Measurements from ENCODE around the gene UBR2.
A peak's percentile ranks its signal among the peaks of the same experiment; 100 is the strongest.
"Not testable (repeated sequence)": the region's sequence is repeated elsewhere in the genome, so short reads cannot be mapped to it uniquely, and the experiment has no call there.

UBR2 gene

GRCh38 chr6:42694586-42694985 is 130.8 kb downstream of the UBR2 start:
- no peak for DNase-seq

GRCh38 chr6:42696526-42697267 is 132.9 kb downstream of the UBR2 start:
- DNase-seq, result no peak

GRCh38 chr6:42697268-42697655 is 133.4 kb downstream of the UBR2 start:
- no peak for DNase-seq

GRCh38 chr6:42698217-42698616 is 134.4 kb downstream of the UBR2 start:
- no peak for DNase-seq

- no peak for DNase-seq
Measured at GRCh38 chr6:42702200-42702599, 138.4 kb downstream of the UBR2 start.

GRCh38 chr6:42702786-42703185 is 139.0 kb downstream of the UBR2 start:
- not testable (repeated sequence) for DNase-seq

GRCh38 chr6:42704251-42704936 is 140.6 kb downstream of the UBR2 start:
- DNase-seq, result no peak

- no peak for DNase-seq
Measured at GRCh38 chr6:42704937-42705374, 141.1 kb downstream of the UBR2 start.

- DNase-seq, result no peak
Measured at GRCh38 chr6:42707595-42707994, 143.8 kb downstream of the UBR2 start.

- DNase-seq, result no peak
Measured at GRCh38 chr6:42708096-42708495, 144.3 kb downstream of the UBR2 start.

GRCh38 chr6:42709871-42710270 is 146.0 kb downstream of the UBR2 start:
- no peak for DNase-seq

- no peak for DNase-seq
Measured at GRCh38 chr6:42710316-42710715, 146.5 kb downstream of the UBR2 start.

GRCh38 chr6:42711930-42712329 is 148.1 kb downstream of the UBR2 start:
- no peak for DNase-seq

GRCh38 chr6:42714098-42714761 is 150.4 kb downstream of the UBR2 start:
- DNase-seq, result no peak

GRCh38 chr6:42715871-42716270 is 152.0 kb downstream of the UBR2 start:
- DNase-seq, result no peak

GRCh38 chr6:42720739-42721138 is 156.9 kb downstream of the UBR2 start:
- DNase-seq, result no peak

GRCh38 chr6:42722497-42722896 is 158.7 kb downstream of the UBR2 start, which contains the start of gene PRPH2:
PRPH2 (minus strand) TSS chr6:42722597; CDS start chr6:42722334, 263 bp downstream.
- no peak for DNase-seq

- DNase-seq, result no peak
Measured at GRCh38 chr6:42724825-42725224, 161.0 kb downstream of the UBR2 start.

- no peak for DNase-seq
Measured at GRCh38 chr6:42726026-42726425, 162.2 kb downstream of the UBR2 start.

GRCh38 chr6:42726485-42727086 is 162.8 kb downstream of the UBR2 start:
- DNase-seq, result peak; percentile 75

- DNase-seq, result no peak
Measured at GRCh38 chr6:42727087-42727611, 163.3 kb downstream of the UBR2 start.

- no peak for DNase-seq
Measured at GRCh38 chr6:42727627-42728026, 163.8 kb downstream of the UBR2 start.

- no peak for DNase-seq
Measured at GRCh38 chr6:42729731-42730130, 165.9 kb downstream of the UBR2 start.

All from NCI-H2171 (cell line).